HG02884 (cell line): ENCODE results near the gene MSL1.

Experiments used
- ATAC-seq: cut with Tn5 transposase; IDR thresholded peaks from one replicate; pipeline ENCODE4 v1.9.1; 2021; ENCODE audit warnings: mild to moderate bottlenecking, moderate library complexity; ENCODE audit not compliant: unreplicated experiment

The MSL1 gene, protein sequence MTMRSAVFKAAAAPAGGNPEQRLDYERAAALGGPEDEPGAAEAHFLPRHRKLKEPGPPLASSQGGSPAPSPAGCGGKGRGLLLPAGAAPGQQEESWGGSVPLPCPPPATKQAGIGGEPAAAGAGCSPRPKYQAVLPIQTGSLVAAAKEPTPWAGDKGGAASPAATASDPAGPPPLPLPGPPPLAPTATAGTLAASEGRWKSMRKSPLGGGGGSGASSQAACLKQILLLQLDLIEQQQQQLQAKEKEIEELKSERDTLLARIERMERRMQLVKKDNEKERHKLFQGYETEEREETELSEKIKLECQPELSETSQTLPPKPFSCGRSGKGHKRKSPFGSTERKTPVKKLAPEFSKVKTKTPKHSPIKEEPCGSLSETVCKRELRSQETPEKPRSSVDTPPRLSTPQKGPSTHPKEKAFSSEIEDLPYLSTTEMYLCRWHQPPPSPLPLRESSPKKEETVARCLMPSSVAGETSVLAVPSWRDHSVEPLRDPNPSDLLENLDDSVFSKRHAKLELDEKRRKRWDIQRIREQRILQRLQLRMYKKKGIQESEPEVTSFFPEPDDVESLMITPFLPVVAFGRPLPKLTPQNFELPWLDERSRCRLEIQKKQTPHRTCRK

DNA sequence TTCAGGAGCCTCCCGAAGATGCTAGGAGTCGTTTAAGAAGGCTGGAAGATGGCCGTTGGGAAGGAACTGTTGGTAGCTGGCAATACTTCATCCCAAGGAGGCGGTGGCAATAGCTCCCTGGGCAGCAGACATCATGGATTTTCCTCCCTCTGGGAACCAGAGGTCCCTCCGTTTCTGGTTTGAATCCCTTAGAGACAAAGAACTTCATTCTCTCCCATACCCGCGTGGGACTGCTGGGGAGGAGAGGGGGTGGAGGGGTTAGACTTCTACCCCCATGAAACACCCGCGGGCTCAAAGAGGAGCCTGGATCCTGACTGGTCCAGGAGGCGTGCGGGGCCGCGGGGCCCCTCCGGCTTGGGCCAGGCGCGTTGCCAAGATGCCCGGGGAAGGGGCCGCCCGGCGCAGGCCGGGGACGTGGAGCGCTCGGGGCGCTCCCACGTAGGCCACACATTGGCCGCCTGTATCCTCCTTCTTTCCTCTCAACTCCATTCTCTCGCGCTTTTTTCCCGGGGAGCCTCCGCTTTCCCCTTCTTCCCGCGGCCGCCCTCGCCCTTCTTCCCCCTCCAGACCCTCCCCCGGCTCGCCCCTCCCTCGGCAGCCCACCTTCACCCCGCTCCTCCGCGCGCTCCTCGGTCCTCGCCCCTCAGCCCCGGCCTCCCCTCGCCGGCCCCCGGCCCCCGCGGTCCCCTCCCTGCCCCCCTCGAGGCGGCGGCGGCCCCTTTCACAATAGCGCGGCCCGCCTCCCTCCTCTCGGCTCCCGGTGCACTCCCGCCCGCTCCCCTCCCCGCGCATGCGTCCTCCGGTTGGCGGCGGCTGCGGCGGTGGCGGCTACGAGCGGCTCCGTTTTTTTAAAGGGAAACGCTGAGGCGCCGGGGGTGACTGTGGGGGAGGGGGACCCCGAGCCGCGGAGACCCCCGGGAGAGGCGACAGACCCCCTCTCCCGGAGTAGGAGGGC is at the start of gene MSL1:
TSS of gene MSL1 (plus strand) at position 791 of the 955 bp plus-strand sequence. CDS start 642 bp downstream, outside the sequence.
- no peak for ATAC-seq

DNA sequence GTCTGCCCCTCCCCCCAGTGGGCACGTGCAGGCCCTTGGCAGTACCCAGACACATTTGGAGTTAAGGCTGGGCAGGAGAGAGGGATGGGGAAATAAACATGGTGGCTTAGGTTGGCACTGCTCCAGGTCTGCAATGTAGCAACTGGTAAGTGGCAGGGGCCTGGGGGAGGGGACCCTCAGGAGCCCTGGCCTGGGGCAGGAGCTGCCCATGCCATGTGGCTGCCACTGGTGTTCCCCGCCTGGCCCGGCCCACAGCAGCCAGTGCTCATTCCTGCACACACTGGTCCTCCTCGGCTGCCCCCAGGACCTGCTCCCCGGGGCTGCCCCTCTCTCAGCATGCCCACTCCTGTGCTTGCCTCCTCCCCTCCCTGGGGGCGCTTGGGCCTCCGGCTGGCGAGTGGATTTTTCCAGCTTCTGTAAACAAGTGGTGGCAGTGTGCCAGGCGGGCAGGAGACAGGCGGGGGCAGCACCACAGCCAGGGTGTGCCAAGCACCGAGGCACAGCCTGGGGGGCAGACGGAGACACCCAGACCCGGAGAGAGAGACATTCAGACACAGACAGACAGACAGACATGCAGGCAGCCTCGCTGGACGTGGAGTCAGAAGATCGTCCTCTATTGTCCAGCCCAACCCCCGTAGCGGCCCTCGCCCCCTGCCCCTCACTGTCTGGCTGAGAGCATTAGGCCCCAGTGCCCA is 49.6 kb upstream of the MSL1 start:
- no peak for ATAC-seq

DNA sequence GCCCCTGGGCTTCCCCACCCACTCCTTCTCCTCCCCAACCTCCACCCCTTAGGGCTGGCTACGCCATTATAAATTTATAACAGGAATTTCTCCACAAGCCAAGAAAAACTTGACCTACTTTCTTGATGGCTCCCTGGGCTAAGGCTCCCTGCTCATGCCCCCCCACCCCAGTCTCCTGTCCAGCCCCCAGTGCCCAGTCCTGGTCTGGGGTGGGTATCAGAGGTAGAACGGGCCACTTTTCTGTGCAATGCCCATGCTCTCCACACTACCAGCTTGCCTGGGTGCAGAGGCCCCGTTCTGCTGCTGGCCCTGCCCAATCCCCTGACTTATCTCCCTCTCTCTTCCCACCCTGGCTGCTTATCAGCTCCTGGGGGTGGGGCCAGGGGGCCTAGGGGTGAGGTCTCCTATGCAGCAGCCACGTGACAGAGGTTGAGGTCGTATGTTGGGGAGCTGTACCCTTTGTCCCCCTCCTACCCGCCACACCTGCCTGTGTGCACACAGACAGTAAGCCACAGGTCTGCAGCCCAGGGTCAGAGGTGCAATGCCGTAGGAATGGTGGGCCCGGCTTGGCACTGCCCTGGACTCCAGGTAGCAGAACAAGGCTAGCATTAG is 48.9 kb upstream of the MSL1 start:
- ATAC-seq = no peak

DNA sequence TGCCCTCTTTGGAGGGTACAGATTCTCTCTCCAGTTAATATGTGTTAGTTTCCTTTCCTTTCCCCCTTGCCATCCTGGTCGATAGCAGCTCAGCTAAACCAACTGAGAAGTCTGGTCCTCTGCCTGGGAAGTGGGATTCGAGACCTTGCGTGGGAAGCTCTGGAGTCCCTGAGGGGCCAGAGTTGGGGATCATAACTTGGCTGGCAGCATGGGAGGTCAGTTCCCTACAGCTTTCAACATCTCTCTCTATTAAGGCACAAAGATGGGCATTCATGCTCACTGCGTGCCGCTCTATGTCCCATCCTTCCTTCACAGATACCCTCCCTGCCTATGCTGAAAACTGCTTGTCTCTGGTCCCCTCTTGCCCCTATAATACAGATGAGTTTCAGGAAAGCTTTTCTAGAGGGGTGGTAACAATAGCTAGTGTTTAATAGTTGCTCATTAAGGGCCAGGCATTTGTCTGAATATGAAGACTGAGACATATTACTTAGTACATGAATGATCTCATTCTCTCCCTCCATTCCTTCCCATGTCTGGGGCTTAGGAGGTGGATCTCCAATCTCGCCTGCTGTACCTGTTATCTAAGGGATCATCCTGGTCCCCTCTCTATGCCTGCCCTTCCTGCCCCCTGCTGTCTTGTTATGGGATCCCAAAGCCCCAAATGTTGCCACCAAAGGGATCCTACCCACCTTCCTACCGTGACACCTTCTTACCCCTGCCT is 48.2 kb upstream of the MSL1 start:
- no peak for ATAC-seq

DNA sequence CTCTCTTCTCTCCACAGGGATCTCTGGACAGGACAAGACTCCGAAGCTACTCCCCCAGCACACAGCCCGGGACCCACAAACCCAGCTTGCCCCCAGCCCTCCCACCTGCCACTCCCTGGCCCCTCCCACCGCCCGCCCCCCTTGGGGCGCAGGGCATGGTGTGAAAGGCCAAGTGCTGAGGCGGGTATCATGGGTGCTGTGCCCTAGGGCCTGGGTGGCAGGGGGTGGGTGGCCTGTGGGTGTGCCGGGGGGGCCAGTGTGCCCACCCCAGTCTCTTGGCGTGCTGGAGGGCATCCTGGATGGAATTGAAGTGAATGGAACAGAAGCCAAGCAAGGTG is 47.6 kb upstream of the MSL1 start:
- ATAC-seq = no peak

DNA sequence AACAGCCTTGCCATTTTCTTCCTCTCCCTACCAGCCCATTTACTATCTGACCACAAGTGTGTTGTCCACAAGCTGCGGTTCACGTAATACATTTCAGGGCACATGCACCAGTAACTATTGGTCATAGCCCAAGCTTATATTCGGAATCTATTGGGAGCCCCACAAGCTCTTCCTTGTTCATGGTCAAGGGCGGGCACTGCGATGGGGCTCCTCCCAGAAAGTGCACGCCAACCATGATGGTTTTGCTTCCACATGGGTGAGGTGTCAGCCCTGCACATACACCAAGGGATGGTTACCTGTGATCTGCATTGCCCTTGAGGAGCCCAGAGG is 46.9 kb upstream of the MSL1 start:
- no peak for ATAC-seq

DNA sequence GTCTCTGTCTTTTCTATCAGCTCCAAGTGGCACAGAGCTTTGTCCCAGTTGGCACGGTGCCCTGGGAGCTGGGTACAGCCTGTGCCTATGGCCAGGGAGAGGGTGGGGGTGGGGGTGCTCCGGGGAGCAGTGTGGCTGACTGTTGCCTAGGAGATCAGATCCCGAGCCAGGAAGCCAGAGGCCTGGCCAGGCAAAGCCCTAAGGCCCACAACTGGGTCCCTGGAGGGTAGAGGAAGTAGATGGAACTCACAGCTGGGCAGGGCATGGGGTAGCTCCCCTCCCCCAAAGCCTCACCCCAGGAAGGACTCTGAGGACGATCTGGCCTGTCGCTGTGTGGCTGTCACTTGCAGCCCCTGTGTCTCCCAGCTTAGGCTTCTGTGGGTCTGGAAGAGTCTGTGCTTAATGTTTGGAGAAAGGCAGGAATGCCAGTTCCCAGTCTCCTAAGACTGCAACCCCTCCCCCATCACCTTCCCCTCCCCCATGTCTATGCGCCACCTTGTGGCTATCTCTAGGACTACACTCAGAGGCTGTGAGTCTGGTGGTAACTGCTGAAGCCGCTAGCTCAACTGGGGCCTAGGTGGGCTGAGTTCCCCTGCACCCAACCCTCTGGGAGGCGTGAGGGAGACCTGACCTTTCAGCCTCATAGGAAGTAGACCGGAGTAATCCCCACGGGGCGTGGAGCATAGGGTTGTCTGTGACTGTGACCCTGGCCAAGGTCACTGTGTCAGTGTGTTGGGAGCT is 46.4 kb upstream of the MSL1 start:
- ATAC-seq = no peak

DNA sequence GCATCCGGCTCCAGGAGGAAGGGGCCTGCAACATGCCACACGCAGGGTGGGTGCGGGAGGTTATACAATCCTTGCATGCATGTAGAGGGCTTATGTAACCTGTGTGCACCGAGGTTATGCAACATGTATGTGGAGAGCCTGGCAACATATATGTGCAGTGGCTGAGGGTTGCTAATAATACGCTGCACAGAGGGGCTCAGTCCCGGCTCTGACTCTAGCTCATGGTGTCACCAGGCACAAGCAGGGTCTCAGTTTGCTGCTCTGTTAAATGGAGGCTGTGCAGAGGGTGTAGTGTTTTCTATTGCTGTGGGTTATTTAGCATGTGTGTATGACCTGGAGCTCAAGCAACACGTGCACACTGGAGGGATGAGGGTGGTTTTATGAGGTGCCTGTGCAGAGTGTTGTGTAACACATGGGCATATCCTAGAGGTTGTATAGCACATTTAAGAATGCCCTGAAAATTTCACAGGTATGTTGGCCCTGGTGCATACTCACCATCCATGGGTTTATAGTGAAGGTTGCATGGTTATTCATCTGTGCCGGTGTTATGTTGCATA is 45.8 kb upstream of the MSL1 start:
- no peak for ATAC-seq

DNA sequence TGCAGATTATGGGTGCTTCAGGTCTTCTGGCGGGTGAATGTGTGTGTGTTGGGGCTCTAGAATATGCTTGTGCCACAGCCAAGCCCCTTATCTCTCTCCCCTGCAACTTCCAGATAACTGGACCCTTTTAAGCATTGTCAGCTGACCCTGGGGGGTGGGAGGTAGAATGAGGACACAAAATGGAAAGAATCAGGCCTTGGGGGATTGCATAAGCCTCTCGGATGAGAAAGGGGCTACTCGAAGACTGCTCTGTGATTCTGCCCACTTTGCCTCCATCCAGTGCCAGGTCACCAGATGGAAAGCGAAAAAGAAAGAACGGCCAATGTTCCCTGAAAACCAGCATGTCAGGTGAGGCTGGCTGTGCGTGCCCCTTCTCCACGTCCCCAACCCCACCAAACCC is 45.2 kb upstream of the MSL1 start:
- ATAC-seq = no peak

DNA sequence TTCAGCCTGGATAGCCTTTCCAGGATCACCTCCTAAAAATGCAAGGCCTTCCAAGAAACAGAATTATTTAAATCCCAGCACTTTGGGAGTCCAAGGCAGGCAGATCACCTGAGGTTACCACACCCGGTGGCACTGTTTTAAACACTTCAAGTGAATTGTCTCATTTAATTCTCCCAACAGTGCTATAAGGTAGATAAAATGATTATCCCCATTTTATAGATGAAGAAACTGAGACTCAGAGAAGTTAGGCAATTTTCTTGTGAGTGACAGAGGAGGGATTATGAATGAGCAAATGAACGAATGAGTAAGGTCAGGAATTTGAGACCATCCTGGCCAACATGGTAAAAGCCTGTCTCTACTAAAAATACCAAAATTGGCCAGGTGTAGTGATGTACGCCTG is 42.2 kb upstream of the MSL1 start:
- ATAC-seq = no peak

DNA sequence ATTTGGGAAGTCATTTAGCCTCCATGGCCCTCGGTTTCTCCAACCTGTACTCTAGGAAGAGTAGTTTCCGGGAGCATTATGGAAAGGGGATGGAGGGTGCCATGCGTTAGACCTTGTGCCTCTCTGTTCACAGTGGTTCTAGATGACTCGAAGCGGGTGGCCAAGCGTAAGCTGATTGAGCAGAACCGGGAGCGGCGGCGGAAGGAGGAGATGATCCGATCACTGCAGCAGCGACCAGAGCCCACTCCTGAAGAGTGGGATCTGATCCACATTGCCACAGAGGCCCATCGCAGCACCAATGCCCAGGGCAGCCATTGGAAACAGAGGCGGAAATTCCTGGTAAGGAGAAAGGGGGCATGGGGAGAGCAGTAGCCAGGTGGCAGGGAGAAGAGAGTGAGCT is 37.3 kb upstream of the MSL1 start:
- ATAC-seq = no peak

DNA sequence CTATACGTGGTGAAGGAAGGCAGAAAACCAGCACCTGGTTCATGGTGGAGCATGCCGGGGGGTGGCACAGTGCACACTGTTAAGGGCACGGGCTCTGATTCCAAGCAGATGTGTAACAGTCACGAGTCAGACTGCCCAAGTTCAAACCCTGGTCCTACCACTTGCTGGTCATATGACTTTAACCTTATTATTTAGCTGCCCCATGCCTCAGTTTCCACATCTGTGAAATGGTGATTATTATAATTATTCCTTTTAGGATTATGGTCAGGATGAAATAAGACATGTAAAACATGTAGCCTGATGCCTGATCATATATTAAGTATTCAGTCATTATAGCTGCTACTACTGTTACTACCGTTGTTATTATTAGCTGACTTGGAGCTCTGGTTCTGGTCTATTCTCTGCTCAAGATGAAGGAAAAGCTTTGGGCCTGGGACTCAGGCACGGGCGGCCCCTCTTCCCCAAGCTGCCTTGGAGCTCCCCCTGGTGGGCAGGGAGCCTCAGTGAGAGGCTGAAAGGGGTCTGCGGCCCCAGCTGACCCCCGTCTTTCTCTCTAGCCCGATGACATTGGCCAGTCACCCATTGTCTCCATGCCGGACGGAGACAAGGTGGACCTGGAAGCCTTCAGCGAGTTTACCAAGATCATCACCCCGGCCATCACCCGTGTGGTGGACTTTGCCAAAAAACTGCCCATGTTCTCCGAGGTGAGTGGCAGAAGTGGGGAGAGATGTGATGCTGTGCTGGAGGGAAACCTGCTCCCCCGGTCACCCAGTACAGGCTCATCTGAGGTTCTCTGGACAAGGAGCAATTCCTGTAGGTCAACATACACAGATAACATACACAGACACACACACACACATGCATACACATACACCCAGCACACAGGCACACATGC is 35.4 kb upstream of the MSL1 start:
- no peak for ATAC-seq

DNA sequence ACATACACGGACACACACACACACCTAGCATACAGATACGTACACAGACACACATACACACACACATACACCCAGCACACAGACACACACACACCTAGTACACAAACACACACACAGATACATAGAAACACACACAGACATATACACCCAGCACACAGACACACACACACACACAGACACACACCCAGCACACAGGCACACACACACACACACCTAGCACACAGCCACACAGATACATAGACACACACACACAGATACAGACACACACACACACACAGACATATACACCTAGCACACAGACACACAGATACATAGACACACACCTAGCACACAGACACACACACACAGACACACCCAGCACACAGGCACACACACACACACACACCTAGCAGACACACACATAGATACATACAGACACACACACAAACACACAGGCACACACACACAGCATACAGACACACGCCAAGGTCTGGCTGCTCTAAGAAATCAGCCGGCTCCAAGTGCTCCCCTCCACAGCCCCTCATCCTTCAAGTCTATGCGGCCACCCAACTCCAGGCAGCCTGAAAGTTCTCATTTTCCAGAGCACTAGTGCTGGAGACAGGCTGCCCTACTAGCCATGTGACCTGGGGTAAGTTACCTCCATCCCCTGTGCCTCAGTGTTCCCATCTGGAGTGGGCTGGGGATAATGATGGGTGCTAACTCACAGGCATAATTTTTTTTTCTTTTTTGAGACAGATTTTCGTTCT is 34.5 kb upstream of the MSL1 start:
- no peak for ATAC-seq

DNA sequence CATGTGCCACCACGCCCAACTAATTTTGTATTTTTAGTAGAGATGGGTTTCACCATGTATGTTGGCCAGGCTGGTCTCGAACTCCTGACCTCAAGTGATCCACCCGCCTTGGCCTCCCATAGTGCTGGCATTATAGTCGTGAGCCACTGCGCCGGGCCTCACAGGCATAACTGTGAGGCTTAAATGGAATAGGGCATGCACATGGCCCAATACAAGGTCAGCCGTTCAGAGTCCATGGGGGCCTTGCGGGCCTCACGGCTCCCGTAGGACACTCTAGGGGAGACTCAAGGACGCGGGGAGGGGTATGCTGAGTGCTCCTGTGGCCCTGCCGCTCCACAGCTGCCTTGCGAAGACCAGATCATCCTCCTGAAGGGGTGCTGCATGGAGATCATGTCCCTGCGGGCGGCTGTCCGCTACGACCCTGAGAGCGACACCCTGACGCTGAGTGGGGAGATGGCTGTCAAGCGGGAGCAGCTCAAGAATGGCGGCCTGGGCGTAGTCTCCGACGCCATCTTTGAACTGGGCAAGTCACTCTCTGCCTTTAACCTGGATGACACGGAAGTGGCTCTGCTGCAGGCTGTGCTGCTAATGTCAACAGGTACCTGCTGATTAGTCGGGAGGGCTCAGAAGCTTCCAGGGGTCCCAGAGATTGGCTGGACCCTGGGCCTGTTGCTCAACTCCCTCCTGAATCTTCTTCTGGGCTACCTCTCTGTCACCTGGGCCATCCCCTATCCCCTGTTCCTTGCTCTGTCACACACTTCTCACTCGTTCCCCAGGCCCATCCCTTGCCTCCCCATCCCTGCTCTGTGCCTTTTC is 33.7 kb upstream of the MSL1 start:
- ATAC-seq = no peak

DNA sequence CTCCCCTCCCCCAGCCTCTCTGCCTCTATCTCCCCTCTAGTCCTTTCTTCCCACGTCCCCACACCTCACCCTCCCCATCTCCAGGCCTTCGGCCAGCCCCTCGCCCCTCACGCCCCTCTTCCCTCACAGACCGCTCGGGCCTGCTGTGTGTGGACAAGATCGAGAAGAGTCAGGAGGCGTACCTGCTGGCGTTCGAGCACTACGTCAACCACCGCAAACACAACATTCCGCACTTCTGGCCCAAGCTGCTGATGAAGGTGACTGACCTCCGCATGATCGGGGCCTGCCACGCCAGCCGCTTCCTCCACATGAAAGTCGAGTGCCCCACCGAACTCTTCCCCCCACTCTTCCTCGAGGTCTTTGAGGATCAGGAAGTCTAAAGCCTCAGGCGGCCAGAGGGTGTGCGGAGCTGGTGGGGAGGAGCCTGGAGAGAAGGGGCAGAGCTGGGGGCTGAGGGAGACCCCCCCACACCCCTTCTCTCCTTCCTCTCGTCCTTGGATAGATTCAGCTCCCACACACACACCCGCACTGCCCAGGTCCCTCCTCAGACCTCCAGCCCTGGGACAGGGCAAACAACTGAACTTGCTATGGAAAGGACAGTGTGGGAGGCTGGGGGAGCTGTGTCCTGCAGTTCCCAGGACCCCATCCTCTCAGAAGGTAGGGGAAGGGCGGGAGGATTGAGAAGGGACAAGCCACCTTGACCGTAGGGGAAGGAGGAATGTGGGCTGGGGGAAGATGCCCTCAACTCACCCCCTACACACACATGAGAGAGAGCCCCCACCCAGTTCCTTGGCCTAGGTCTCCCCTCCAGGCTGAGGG is 32.5 kb upstream of the MSL1 start:
- no peak for ATAC-seq
